GM12878 (cell line): ENCODE measurements around the gene QSOX1. TPM values are rescaled to one million over a fixed set of nuclear protein-coding genes. Genes with fewer than 3 reads are reported as not detected.

ENCODE experiments used
- ATAC-seq: fragments of 200-7000 bp; cut with Tn5 transposase; 3 replicates; pipeline ENCODE4 v1.9.1; 2020; ENCODE audit warnings: mild to moderate bottlenecking, moderate library complexity
- BruUV-seq: library from RNA; stranded (reverse); fragments of 400-500 nt; replicated peaks from 2 replicates; lab custom pipeline; 2021; lab: Mats Ljungman, UMichigan
- CTCF ChIA-PET: fragments of 300-600 bp; sonication (Branson Sonifier 250); formaldehyde crosslinking; extraction: SDS; loops from one replicate; lab custom pipeline; 2021; ENCODE audit warnings: inconsistent platforms; lab: Yijun Ruan, JAX
- POLR2A ChIA-PET: fragments of 350-600 bp; formaldehyde crosslinking; extraction: SDS; loops from one replicate; lab custom pipeline; 2021; ENCODE audit warnings: inconsistent platforms; lab: Charles Lee
- RAD21 ChIA-PET: fragments of 300-600 bp; sonication (Branson Sonifier 250); formaldehyde crosslinking; loops from one replicate; lab custom pipeline; 2023; ENCODE audit warnings: antibody characterized with exemption; ENCODE audit not compliant: unreplicated experiment; lab: Charles Lee
- SMC1A ChIA-PET: fragments of 300-600 bp; sonication (Branson Sonifier 250); formaldehyde crosslinking; loops from one replicate; lab custom pipeline; 2023; ENCODE audit not compliant: unreplicated experiment, uncharacterized antibody; lab: Charles Lee
- DNase-seq: peaks from one replicate; pipeline ENCODE4 v3.0.0-alpha.2; 2011; ENCODE audit warnings: low read depth, low spot score
- FAIRE-seq: peaks from 3 replicates; lab custom pipeline; 2011; peaks lifted over from hg19 to GRCh38; lab: Jason Lieb, UNC
- H2AFZ ChIP-seq: 2 replicates; pipeline ENCODE4 v1.6.0; 2011; ENCODE audit warnings: low read depth, low read length, control low read depth; ENCODE audit not compliant: control insufficient read depth
- H3K27ac ChIP-seq: 2 replicates; pipeline ENCODE4 v1.5.1; 2011; ENCODE audit warnings: control low read depth; ENCODE audit not compliant: control insufficient read depth, insufficient read depth
- H3K27me3 ChIP-seq, 2 experiments: replicated peaks in 1 of 2; 2 replicates each; pipeline versions ENCODE4 v1.6.0 to v1.6.1; 2011; ENCODE audit warnings: low read length in 1 of 2; ENCODE audit not compliant: control insufficient read depth in 2 of 2, insufficient read depth in 2 of 2
- H3K36me3 ChIP-seq, 2 experiments: 2 replicates each; pipeline ENCODE4 v1.5.1; 2011; ENCODE audit warnings: low read length in 1 of 2; ENCODE audit not compliant: control insufficient read depth in 2 of 2, insufficient read depth in 2 of 2
- H3K4me1 ChIP-seq: 2 replicates; pipeline ENCODE4 v1.6.1; 2011; ENCODE audit warnings: mild to moderate bottlenecking, low read length, moderate library complexity, mixed read lengths; ENCODE audit not compliant: control insufficient read depth, insufficient read depth
- H3K4me2 ChIP-seq: 2 replicates; pipeline ENCODE4 v1.6.0; 2011; ENCODE audit warnings: control low read depth; ENCODE audit not compliant: control insufficient read depth, insufficient read depth
- H3K4me3 ChIP-seq: fragments of 200-600 bp; sonication (generic); 2 replicates; pipeline ENCODE4 v1.5.1; 2016
- H3K79me2 ChIP-seq: 2 replicates; pipeline ENCODE4 v1.6.0; 2011; ENCODE audit warnings: low read length; ENCODE audit not compliant: control insufficient read depth, insufficient read depth
- H3K9ac ChIP-seq: 2 replicates; pipeline ENCODE4 v1.8.0; 2011; ENCODE audit warnings: low read length, control low read depth, mixed read lengths; ENCODE audit not compliant: control insufficient read depth, insufficient read depth
- H3K9me3 ChIP-seq: replicated peaks from 3 replicates; pipeline ENCODE4 v1.5.1; 2011; ENCODE audit warnings: mild to moderate bottlenecking, low read length; ENCODE audit not compliant: control insufficient read depth, insufficient read depth
- H4K20me1 ChIP-seq: 2 replicates; pipeline ENCODE4 v1.6.0; 2011; ENCODE audit not compliant: control insufficient read depth, insufficient read depth
- BMI1 ChIP-seq: fragments of 450-650 bp; IDR thresholded peaks from 2 replicates; pipeline ENCODE4 v1.6.1; 2016; ENCODE audit warnings: mild to moderate bottlenecking, moderate library complexity, borderline replicate concordance
- CBX5 ChIP-seq: sonication (generic); IDR thresholded peaks from 2 replicates; pipeline ENCODE4 v1.6.1; 2016; ENCODE audit warnings: low read depth, moderate library complexity, mild to moderate bottlenecking, inconsistent platforms
- FOXK2 ChIP-seq: fragments of 450-650 bp; IDR thresholded peaks from 2 replicates; pipeline ENCODE4 v1.6.1; 2017; ENCODE audit warnings: mild to moderate bottlenecking, moderate library complexity
- HDAC6 ChIP-seq: fragments of 200-600 bp; sonication (generic); IDR thresholded peaks from one replicate; pipeline ENCODE4 v1.8.0; 2017; ENCODE audit warnings: antibody characterized with exemption; ENCODE audit not compliant: unreplicated experiment
- JUND ChIP-seq: IDR thresholded peaks from 2 replicates; pipeline ENCODE4 v1.6.1; 2012; ENCODE audit warnings: low read depth, mild to moderate bottlenecking, low read length, improper control_type of control experiment, moderate library complexity
- MXI1 ChIP-seq: fragments of 150-350 bp; IDR thresholded peaks from 2 replicates; pipeline ENCODE4 v1.6.1; 2011; ENCODE audit warnings: low read depth, mild to moderate bottlenecking, inconsistent platforms, low read length, improper control_type of control experiment
- MYC ChIP-seq: IDR thresholded peaks from 2 replicates; pipeline ENCODE4 v1.6.1; 2011; ENCODE audit warnings: mild to moderate bottlenecking, low read length, moderate library complexity, inconsistent platforms; ENCODE audit not compliant: insufficient read depth, insufficient replicate concordance, insufficient read length, severe bottlenecking
- RBBP5 ChIP-seq: fragments of 200-600 bp; sonication (generic); conservative IDR thresholded peaks from 2 replicates; pipeline ENCODE4 v1.6.1; 2016
- RELB ChIP-seq: fragments of 450-650 bp; IDR thresholded peaks from 2 replicates; pipeline ENCODE4 v1.6.1; 2017; ENCODE audit warnings: low read depth, mild to moderate bottlenecking, moderate library complexity
- SIN3A ChIP-seq: IDR thresholded peaks from 2 replicates; pipeline ENCODE4 v1.6.1; 2012; ENCODE audit warnings: low read depth, low read length, improper control_type of control experiment
- STAT3 ChIP-seq: IDR thresholded peaks from 2 replicates; pipeline ENCODE4 v1.6.1; 2011; ENCODE audit warnings: low read depth, low read length, improper control_type of control experiment
- SUZ12 ChIP-seq: fragments of 200-600 bp; sonication (generic); IDR thresholded peaks from one replicate; pipeline ENCODE4 v1.6.1; 2018; ENCODE audit warnings: antibody characterized with exemption, mild to moderate bottlenecking; ENCODE audit not compliant: unreplicated experiment
- WGBS: methylation state at CpG from one replicate; pipeline ENCODE4 v1.1.6; 2016; ENCODE audit warnings: low lambda C conversion rate; ENCODE audit not compliant: insufficient replicate concordance, insufficient coverage; ENCODE audit errors: missing lambda C conversion rate; 5-methylcytosine and 5-hydroxymethylcytosine counted together
- in situ Hi-C: fragments of 300-500 bp; cut with MboI; formaldehyde crosslinking; loops from 9 replicates; pipeline ENCODE4 v1.14.3; 2018; ENCODE audit warnings: mixed read lengths
- intact Hi-C: fragments of 100-400 bp; cut with micrococcal nuclease; formaldehyde crosslinking; loops from one replicate; pipeline ENCODE4 v1.14.2; 2022; ENCODE audit not compliant: unreplicated experiment
- polyA plus RNA-seq, 11 experiments: library from polyadenylated mRNA; depleted of rRNA in 4 of 11; unstranded in 6 of 11; stranded (reverse) in 5 of 11; fragments of >200 nt; fragmentation: Nextera tagmentation in 4 of 11; fragmentation: Illumina TruSeq in 1 of 11; extraction: Ambion mirVana in 4 of 11; extraction: Trizol in 1 of 11; gene quantifications; 1 replicate in 1 of 11; 2 replicates in 10 of 11; pipeline versions ENCODE4 v1.2.1 to v1.2.3, GENCODE V29; 2011 to 2016; ENCODE audit warnings: inconsistent platforms in 2 of 11, missing spikeins in 2 of 11, low read depth in 1 of 11
- total RNA-seq, 4 experiments: library from RNA; depleted of rRNA in 3 of 4; stranded (reverse); fragments of >200 nt in 3 of 4; fragmentation: Illumina TruSeq in 1 of 4; extraction: Trizol in 1 of 4; gene quantifications; 2 replicates each; pipeline versions ENCODE4 v1.2.1 to v1.2.3, GENCODE V29; 2013 to 2021
- TF ChIP-seq, protein P1 (sequence below): fragments of 450-650 bp; IDR thresholded peaks from 2 replicates; pipeline ENCODE4 v1.6.1; 2016; ENCODE audit warnings: mild to moderate bottlenecking
- TF ChIP-seq, protein P2 (sequence below): IDR thresholded peaks from 2 replicates; pipeline ENCODE4 v1.6.1; 2012; ENCODE audit warnings: mild to moderate bottlenecking, low read depth, low read length
- TF ChIP-seq, protein P3 (sequence below): IDR thresholded peaks from 2 replicates; pipeline ENCODE4 v1.6.1; 2012; ENCODE audit warnings: low read depth, low read length, improper control_type of control experiment
- TF ChIP-seq, protein P4 (sequence below): IDR thresholded peaks from 2 replicates; pipeline ENCODE4 v1.6.1; 2011; ENCODE audit warnings: low read depth, mild to moderate bottlenecking, low read length, moderate library complexity, borderline replicate concordance; ENCODE audit errors: extremely low read depth

The QSOX1 gene
- total and polyA plus RNA-seq, 10 of the 15 experiments (the other 5 are each of a cell fraction or from before 2014, with no cell fraction given) = 1.8 to 31.3 (median 11.2) TPM

- Histone ChIP-seq H3K36me3 (peaks cover 0 to 8% of the 10 kb centered on the region in 2 experiments; a peak in 3 of 4 replicates), H2AFZ (no peak overlapping the region), H3K27ac (no peak overlapping the region), H3K9ac (no peak overlapping the region), H3K4me1 (no peaks in the 10 kb centered on the region), H4K20me1 (no peaks in the 10 kb centered on the region), H3K4me2 (no peak overlapping the region), H3K4me3 (no peak overlapping the region), H3K27me3 (no peaks in the 10 kb centered on the region), H3K79me2 (no peaks in the 10 kb centered on the region), H3K9me3 (no peaks in the 10 kb centered on the region)
- intact Hi-C loops (no loop called here), in situ Hi-C loops (no loop called here)
- BruUV-seq = no TSS peak
- DNase-seq (no peak), FAIRE-seq (no peak), ATAC-seq (no peak)
- ChIA-PET RAD21 (no interaction called here), SMC1A (no interaction called here), CTCF (interaction anchor here (2.5 kb wide), 1 partner anchor 8 kb away, joined by 10 read pairs; no protein-coding TSS in a partner anchor), POLR2A (no interaction called here)
- WGBS = 76% methylated on average over 9 of the region's 9 CpGs
- TF ChIP-seq FOXK2 (no peak), MYC (no peak), SIN3A (no peak), JUND (no peak), RBBP5 (no peak), HDAC6 (no peak), BMI1 (no peak), STAT3 (no peak), RELB (no peak), SUZ12 (no peak), CBX5 (no peak), MXI1 (no peak)
- TF ChIP-seq, protein P1, sequence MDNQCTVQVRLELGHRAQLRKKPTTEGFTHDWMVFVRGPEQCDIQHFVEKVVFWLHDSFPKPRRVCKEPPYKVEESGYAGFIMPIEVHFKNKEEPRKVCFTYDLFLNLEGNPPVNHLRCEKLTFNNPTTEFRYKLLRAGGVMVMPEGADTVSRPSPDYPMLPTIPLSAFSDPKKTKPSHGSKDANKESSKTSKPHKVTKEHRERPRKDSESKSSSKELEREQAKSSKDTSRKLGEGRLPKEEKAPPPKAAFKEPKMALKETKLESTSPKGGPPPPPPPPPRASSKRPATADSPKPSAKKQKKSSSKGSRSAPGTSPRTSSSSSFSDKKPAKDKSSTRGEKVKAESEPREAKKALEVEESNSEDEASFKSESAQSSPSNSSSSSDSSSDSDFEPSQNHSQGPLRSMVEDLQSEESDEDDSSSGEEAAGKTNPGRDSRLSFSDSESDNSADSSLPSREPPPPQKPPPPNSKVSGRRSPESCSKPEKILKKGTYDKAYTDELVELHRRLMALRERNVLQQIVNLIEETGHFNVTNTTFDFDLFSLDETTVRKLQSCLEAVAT = no peak
- TF ChIP-seq, protein P2, sequence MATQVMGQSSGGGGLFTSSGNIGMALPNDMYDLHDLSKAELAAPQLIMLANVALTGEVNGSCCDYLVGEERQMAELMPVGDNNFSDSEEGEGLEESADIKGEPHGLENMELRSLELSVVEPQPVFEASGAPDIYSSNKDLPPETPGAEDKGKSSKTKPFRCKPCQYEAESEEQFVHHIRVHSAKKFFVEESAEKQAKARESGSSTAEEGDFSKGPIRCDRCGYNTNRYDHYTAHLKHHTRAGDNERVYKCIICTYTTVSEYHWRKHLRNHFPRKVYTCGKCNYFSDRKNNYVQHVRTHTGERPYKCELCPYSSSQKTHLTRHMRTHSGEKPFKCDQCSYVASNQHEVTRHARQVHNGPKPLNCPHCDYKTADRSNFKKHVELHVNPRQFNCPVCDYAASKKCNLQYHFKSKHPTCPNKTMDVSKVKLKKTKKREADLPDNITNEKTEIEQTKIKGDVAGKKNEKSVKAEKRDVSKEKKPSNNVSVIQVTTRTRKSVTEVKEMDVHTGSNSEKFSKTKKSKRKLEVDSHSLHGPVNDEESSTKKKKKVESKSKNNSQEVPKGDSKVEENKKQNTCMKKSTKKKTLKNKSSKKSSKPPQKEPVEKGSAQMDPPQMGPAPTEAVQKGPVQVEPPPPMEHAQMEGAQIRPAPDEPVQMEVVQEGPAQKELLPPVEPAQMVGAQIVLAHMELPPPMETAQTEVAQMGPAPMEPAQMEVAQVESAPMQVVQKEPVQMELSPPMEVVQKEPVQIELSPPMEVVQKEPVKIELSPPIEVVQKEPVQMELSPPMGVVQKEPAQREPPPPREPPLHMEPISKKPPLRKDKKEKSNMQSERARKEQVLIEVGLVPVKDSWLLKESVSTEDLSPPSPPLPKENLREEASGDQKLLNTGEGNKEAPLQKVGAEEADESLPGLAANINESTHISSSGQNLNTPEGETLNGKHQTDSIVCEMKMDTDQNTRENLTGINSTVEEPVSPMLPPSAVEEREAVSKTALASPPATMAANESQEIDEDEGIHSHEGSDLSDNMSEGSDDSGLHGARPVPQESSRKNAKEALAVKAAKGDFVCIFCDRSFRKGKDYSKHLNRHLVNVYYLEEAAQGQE = no peak
- TF ChIP-seq, protein P3, sequence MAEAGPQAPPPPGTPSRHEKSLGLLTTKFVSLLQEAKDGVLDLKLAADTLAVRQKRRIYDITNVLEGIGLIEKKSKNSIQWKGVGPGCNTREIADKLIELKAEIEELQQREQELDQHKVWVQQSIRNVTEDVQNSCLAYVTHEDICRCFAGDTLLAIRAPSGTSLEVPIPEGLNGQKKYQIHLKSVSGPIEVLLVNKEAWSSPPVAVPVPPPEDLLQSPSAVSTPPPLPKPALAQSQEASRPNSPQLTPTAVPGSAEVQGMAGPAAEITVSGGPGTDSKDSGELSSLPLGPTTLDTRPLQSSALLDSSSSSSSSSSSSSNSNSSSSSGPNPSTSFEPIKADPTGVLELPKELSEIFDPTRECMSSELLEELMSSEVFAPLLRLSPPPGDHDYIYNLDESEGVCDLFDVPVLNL = no peak
- TF ChIP-seq, protein P4, sequence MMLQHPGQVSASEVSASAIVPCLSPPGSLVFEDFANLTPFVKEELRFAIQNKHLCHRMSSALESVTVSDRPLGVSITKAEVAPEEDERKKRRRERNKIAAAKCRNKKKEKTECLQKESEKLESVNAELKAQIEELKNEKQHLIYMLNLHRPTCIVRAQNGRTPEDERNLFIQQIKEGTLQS = no peak
These were observed 41.2 kb downstream of the QSOX1 start for GRCh38 chr1:180195916-180196315.
